ENCODE measurements around the gene FAM120A. TPM values are rescaled to one million over a fixed set of nuclear protein-coding genes. Genes with fewer than 3 reads are reported as not detected.

Gene FAM120A
- total and polyA plus RNA-seq, 9 of the 15 experiments (the other 6 are each of a cell fraction or from before 2014, with no cell fraction given) = 8.7 to 71.0 (median 42.2) TPM

GRCh38 chr9:93612796-93613154 is 161.3 kb downstream of the FAM120A start:
- H3K9me1 ChIP-seq (ENCODE audit: control insufficient read depth, insufficient read depth, low read length) = peaks cover 3% of the 10 kb centered on the region
- H3K4me2 ChIP-seq (ENCODE audit: insufficient read depth, low read length) = no peak overlapping the region
- no peaks in the 10 kb centered on the region for H3K27me3 ChIP-seq (ENCODE audit: control insufficient read depth in 2 of 2, insufficient read depth in 2 of 2, low read length in 2 of 2)
- in situ Hi-C loops (cut with MboI) (no loop called here), intact Hi-C loops (cut with micrococcal nuclease) (no loop called here)
- ATAC-seq = no peak
- 72% methylated on average over 5 of the region's 5 CpGs for WGBS (ENCODE audit: insufficient coverage, low coverage, missing lambda C conversion rate)
- H4K20me1 ChIP-seq (replicated peaks; ENCODE audit: control insufficient read depth, insufficient read depth, low read length) = peaks cover 4% of the 10 kb centered on the region; the same call in 1 of the 2 replicates
- H3K4me1 ChIP-seq (replicated peaks in 1 of 2; ENCODE audit: control insufficient read depth in 2 of 2, insufficient read depth in 2 of 2, low read length in 2 of 2) = no peaks in the 10 kb centered on the region
- no peaks in the 10 kb centered on the region for H3K9me3 ChIP-seq (replicated peaks; ENCODE audit: control insufficient read depth, insufficient read depth, low read depth, low read length)
- CTCF ChIA-PET (ENCODE audit: low intra/inter-chr PET ratio) = no interaction called here
- no peaks in the 10 kb centered on the region for H3K79me2 ChIP-seq (ENCODE audit: control insufficient read depth, insufficient read depth, low read length)
- TF ChIP-seq ATF2 (CRISPR knock-in tag; IDR thresholded peaks at IDR 0.05) (no peak), E4F1 (CRISPR knock-in tag; IDR thresholded peaks at IDR 0.05; ENCODE audit: borderline replicate concordance) (no peak), NFRKB (IDR thresholded peaks at IDR 0.05; ENCODE audit: low read depth) (no peak), RBFOX2 (IDR thresholded peaks at IDR 0.05; ENCODE audit: low read depth, low read length) (no peak), ZNF444 (CRISPR knock-in tag; IDR thresholded peaks at IDR 0.05) (no peak), CLOCK (CRISPR knock-in tag; IDR thresholded peaks at IDR 0.05; ENCODE audit: borderline replicate concordance) (no peak), CBX1 (IDR thresholded peaks at IDR 0.05; ENCODE audit: low read depth) (no peak), ZNF23 (CRISPR knock-in tag; IDR thresholded peaks at IDR 0.05) (no peak), ZNF785 (CRISPR knock-in tag; IDR thresholded peaks at IDR 0.05) (no peak), ZNF174 (CRISPR knock-in tag; IDR thresholded peaks at IDR 0.05) (no peak), CREM (IDR thresholded peaks at IDR 0.05; ENCODE audit: low read depth) (no peak), EP300 (IDR thresholded peaks at IDR 0.05; ENCODE audit: low read length) (no peak), RAD51 (IDR thresholded peaks at IDR 0.05; ENCODE audit: borderline replicate concordance, low read depth) (no peak)
- TF ChIP-seq, protein P1, sequence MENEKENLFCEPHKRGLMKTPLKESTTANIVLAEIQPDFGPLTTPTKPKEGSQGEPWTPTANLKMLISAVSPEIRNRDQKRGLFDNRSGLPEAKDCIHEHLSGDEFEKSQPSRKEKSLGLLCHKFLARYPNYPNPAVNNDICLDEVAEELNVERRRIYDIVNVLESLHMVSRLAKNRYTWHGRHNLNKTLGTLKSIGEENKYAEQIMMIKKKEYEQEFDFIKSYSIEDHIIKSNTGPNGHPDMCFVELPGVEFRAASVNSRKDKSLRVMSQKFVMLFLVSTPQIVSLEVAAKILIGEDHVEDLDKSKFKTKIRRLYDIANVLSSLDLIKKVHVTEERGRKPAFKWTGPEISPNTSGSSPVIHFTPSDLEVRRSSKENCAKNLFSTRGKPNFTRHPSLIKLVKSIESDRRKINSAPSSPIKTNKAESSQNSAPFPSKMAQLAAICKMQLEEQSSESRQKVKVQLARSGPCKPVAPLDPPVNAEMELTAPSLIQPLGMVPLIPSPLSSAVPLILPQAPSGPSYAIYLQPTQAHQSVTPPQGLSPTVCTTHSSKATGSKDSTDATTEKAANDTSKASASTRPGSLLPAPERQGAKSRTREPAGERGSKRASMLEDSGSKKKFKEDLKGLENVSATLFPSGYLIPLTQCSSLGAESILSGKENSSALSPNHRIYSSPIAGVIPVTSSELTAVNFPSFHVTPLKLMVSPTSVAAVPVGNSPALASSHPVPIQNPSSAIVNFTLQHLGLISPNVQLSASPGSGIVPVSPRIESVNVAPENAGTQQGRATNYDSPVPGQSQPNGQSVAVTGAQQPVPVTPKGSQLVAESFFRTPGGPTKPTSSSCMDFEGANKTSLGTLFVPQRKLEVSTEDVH (IDR thresholded peaks at IDR 0.05; ENCODE audit: low read depth, partially characterized antibody) = no peak
- no peak overlapping the region for H3K27ac ChIP-seq (ENCODE audit: extremely low read depth, low read depth, low read length)
- H2AFZ ChIP-seq (ENCODE audit: low read depth, low read length) = no peak overlapping the region
- BruUV-seq (replicated peaks) = no TSS peak
- POLR2A ChIA-PET = no interaction called here
- H3K4me3 ChIP-seq = no peak overlapping the region
- no peak for FAIRE-seq
- H3K9ac ChIP-seq (ENCODE audit: insufficient read depth in 1 of 2, low read depth in 2 of 2, low read length in 2 of 2) = no peak overlapping the region
- H3K36me3 ChIP-seq (ENCODE audit: control insufficient read depth, insufficient read depth, low read length) = no peaks in the 10 kb centered on the region
- no peak for DNase-seq (ENCODE audit: extremely low read depth in 1 of 4, low spot score in 3 of 4)
